CD4-positive, alpha-beta T cell treated with Interleukin-4 for 4 hours (primary cell): ENCODE measurements around the gene ACRV1.

Source experiments
- DNase-seq: peaks from one replicate; pipeline ENCODE4 v3.0.0-alpha.2; 2020

Gene ACRV1

GRCh38 chr11:125649465-125650166, 31.0 kb downstream of the ACRV1 start:
- DNase-seq = peak; percentile 10

- no peak for DNase-seq
Measured at GRCh38 chr11:125645871-125646270, 34.8 kb downstream of the ACRV1 start.

- no peak for DNase-seq
Measured at GRCh38 chr11:125638315-125638714, 42.3 kb downstream of the ACRV1 start.

GRCh38 chr11:125637840-125638239, 42.8 kb downstream of the ACRV1 start:
- no peak for DNase-seq

GRCh38 chr11:125627236-125627910, 53.3 kb downstream of the ACRV1 start:
- no peak for DNase-seq

GRCh38 chr11:125626288-125626950, 54.2 kb downstream of the ACRV1 start:
- DNase-seq = peak; percentile 44

GRCh38 chr11:125625630-125626287, 54.9 kb downstream of the ACRV1 start:
- DNase-seq = peak; percentile 86

GRCh38 chr11:125625225-125625629, 55.4 kb downstream of the ACRV1 start:
- DNase-seq = no peak

GRCh38 chr11:125624756-125625213, 55.9 kb downstream of the ACRV1 start, which contains the start of gene CHEK1:
TSS of gene CHEK1 (plus strand) at chr11:125625163. CDS start at chr11:125626769, 1,606 bp downstream.
- DNase-seq = no peak

- DNase-seq = no peak
Measured at GRCh38 chr11:125623064-125623463, 57.6 kb downstream of the ACRV1 start.

GRCh38 chr11:125621995-125622394, 58.7 kb downstream of the ACRV1 start:
- DNase-seq = no peak
